ENCODE data around the gene RABL3.

- no peak for TF ChIP-seq CTCF (IDR thresholded peaks at IDR 0.05; ENCODE audit: low read length)
- TF ChIP-seq EZH2 (IDR thresholded peaks at IDR 0.05; ENCODE audit: borderline replicate concordance, low read length), result no peak
These were observed 95.4 kb downstream of the RABL3 start for GRCh38 chr3:120646771-120647432.

All from OCI-LY1 (cell line).